ENCODE data around the gene MIB2.
A peak's percentile ranks its signal among the peaks of the same experiment; 100 is the strongest.
"Not testable (repeated sequence)": the region's sequence is repeated elsewhere in the genome, so short reads cannot be mapped to it uniquely, and the experiment has no call there.

Gene MIB2

GRCh38 chr1:1615256-1616044 lies at the start of gene MIB2:
MIB2 (plus strand) TSS chr1:1615500; CDS start chr1:1623453, 7,953 bp downstream.
- peak; percentile 96 for DNase-seq

DNA sequence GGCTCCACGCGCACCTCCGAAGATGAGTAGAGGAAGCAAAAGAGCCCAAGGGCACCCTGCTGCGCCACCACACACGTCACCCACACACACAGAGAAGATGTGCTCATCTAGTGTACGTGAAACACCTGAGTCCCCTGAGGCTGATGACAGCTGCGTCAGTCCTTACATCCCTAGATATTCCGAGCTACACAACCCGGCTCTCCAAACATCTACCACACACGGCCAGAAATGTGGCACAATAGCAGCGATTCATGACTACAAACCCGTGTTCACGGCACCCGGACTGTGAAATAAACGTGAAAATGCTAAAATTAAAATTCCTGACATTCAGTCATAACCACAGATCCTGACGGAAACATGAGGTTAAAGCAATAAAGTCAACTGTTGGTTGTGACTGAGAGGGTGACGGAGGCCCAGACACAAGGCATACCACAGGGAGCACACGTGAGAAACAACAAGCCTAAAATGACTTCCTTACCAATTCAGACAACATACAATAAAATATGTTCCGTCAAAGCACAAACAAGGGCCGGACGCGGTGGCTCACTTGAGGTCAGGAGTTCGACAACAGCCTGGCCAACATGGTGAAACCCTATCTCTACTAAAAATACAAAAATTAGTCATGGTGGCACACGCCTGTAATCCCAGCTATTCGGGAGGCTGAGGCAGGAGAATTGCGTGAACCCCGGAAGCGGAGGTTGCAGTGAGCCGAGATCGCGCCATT lies 48.0 kb upstream of the MIB2 start:
- no peak for DNase-seq

- no peak for DNase-seq
Measured at GRCh38 chr1:1567891-1568291, 47.4 kb upstream of the MIB2 start.

GRCh38 chr1:1569341-1569740 lies 46.0 kb upstream of the MIB2 start:
- DNase-seq: no peak

- DNase-seq: peak; percentile 58
Measured at GRCh38 chr1:1573843-1574720, 41.2 kb upstream of the MIB2 start.

DNA sequence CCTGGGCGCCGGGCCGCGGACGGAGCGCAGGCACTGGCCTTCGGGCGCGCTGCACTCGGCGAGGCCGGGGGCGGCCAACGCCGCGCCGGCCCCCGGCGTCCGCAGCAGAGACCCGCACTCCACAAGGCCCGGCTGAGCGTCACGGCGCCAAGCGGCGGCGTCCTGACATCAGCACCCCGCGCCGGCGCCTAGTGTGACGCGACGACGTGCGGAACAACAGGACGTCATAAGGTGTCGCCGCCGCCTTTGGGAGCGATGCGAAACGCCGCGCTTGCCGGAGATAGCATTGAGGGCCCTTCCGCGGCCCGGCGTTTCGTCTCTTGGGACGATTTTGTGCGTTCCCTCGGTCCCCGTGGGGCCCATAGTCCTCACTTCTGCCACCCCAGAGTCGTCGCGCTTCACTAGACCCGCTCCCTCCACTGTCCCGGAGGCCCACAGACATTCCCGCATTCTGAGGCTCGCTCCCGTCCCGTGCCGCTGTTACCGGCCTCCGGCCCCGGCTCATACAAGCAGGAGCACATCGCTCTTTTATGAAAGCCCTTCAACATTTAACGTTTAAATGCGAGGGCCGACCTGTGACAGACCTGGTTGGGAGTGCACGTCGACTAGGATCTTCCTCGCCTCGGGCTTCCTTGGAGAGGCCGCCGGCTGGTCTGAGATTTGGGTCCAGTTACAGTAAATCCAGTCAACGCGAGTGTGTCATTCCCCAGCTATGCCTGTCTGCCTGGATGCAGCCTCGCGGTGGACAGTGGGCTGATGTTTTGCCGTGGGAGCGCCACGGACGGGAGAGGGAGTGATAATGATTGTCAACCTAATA lies 40.4 kb upstream of the MIB2 start, which contains the start of gene SSU72:
SSU72 (minus strand) TSS at position 143 of the 817 bp plus-strand sequence. CDS start 306 bp downstream, outside the sequence.
- DNase-seq: peak; percentile 89

- DNase-seq: no peak
Measured at GRCh38 chr1:1577367-1578011, 37.8 kb upstream of the MIB2 start.

GRCh38 chr1:1578371-1578940 lies 36.8 kb upstream of the MIB2 start:
- no peak for DNase-seq

- DNase-seq: no peak
Measured at GRCh38 chr1:1582585-1583346, 32.5 kb upstream of the MIB2 start.

GRCh38 chr1:1583347-1584010 lies 31.8 kb upstream of the MIB2 start:
- DNase-seq: no peak

DNA sequence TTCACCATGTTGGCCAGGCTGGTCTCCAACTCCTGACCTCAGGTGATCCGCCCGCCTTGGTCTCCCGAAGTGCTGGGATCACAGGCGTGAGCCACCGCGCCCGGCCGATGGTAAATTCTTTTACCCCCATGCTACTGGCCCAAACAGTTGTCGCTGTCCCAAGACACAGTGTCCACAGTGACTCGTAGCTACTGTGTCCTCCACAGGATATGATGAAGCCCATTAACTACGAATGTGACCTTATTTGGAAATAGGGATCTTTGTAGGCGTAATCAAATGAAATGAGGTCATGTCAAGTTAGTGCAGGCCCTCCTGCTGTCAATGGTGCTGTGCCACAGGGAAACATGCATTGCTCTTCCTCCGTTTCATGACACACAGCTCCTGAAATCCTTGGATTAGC lies 23.8 kb upstream of the MIB2 start:
- peak; percentile 31 for DNase-seq

DNA sequence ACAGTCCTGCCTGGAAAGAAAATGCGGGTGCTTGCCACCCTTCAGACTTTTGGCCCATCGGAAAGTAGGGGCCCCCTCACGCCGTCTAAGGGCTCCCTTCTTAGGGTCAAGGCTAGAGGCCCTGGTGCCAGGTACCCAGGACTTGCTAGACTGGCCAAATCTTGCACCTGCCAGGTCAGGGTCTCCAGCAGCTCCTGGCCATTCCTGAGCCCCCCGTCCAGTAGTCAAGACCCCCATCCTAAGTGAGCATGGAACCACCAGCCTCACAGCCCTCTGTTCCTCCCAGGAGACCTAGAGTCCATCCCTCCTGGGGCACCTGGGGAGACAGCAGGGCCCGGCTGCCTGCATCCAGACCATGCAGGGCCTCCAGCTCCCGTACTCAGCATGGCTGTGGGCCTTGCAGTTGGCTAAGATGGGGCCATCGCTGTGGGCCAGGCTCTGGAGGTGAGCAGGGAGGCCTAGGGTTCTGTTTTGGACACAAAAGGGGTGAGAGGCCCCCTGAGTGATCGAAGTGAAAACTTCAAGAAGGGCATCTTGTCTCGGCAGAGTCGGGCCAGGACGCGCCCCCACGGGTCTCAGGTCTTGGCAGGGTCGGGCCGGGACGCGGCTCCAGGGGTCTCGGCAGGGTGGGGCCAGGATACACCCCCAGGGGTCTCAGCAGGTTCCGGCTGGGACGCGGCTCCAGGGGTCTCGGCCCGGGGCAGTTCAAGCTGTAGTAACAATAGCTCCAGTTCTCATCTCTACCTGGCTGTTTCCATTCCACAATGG lies 21.3 kb upstream of the MIB2 start:
- DNase-seq: no peak

DNA sequence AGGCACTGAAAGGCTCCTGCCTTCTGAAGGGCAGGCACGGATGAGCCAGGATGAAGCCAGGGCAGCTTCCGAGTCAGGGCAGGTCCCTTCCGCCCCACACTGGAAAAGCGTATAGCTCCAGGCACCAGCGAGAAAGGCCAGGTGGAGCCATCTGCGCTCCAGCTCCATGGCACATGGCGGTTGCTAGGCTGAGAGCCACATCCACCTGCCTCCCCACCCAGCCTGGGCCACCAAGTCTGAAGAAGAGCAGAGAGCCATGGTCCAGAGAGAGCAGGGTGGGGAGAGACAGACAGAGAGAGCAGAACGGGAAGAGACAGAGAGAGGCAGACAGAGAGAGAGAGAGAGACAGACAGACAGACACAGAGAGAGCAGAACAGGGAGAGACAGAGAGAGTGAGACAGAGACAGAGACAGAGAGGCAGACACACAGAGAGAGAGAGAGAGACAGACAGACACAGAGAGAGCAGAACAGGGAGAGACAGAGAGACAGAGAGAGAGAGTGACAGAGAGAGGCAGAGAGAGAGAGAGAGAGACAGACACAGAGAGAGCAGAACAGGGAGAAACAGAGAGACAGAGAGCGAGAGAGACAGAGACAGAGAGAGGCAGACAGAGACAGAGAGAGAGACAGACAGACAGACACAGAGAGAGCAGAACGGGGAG lies 20.6 kb upstream of the MIB2 start:
- DNase-seq: no peak

GRCh38 chr1:1595341-1595740 lies 20.0 kb upstream of the MIB2 start:
- not testable (repeated sequence) for DNase-seq

DNA sequence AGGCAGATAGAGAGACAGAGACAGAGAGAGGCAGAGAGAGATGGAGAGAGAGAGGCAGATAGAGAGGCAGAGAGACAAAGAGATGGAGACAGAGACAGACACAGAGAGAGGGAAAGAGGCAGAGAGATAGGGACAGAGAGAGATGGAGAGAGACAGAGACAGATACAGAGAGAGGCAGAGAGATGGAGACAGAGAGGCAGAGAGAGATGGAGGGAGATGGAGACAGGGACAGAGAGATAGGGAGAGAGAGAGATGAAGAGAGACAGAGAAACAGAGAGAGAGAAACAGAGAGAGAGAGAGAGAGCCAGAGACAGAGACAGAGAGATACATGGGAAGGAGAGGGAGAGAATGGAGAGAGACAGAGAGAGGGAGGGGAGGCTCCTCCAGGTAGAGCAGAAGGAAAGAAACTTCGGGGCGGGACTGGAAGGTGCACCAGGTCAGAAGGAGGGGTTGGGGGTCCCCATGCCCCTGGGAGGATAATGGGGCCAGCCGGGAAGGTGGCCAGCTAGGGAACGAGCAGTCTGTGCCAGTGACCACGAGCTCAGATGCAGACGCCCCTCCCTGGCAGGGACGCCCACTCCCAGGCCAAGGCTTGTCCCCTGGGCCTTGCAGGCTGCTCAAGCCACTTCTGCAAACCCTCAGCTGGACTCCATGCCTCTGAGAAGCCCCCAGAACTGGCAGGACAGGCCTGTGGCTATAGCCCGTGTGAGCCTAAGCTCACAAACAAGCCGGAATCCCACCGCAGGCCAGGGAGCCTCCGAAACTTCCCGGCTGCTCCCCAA lies 18.6 kb upstream of the MIB2 start:
- DNase-seq: no peak

- DNase-seq: no peak
Measured at GRCh38 chr1:1597275-1597930, 17.9 kb upstream of the MIB2 start.

DNA sequence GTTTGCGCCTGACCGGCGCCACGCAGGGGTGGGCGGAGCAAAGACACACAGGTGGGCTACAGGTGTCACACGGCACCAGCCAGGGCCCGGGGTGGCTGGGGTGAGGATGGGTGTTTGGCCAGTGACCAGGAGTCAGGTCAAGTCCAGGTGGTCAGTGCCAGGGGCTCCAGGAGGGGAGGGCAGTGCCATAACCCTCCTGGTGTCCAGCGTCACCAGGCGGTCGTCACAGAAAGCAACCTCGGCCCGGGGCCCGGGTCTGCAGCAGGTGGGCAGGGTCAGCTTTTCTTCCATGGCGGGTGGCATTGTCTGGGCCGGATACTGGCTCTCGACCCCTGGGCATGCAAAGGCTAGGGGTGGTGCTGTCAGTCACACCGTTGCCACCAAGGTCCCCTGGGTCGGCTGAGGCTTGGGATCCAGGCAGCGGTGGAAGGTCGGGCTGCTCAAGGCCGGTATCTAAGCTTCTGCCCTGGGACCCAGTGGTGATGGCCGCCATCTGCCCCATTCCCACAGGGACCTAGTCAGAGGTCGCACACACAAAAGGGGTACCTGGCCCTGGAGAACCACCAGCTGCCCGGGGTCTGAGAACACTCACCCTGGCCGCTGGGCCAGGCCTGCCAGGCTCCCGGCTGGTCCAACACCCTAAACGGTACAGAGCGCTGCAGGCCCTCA lies 17.1 kb upstream of the MIB2 start:
- DNase-seq: no peak

Measured in EL (cell line).